Stimulated activated CD4-positive, alpha-beta T cell treated with anti-CD3 and anti-CD28 coated beads, Interleukin-4, amount 100 ng/mL, for 48 hours (primary cell): ENCODE data around the gene MGAT3.
"Not testable (repeated sequence)": the region's sequence is repeated elsewhere in the genome, so short reads cannot be mapped to it uniquely, and the experiment has no call there.

Source experiments
- DNase-seq, 2 donors: peaks; one replicate each; pipeline ENCODE4 v3.0.0-alpha.2; 2020; ENCODE audit warnings: low read depth in 2 of 2

Gene MGAT3, protein sequence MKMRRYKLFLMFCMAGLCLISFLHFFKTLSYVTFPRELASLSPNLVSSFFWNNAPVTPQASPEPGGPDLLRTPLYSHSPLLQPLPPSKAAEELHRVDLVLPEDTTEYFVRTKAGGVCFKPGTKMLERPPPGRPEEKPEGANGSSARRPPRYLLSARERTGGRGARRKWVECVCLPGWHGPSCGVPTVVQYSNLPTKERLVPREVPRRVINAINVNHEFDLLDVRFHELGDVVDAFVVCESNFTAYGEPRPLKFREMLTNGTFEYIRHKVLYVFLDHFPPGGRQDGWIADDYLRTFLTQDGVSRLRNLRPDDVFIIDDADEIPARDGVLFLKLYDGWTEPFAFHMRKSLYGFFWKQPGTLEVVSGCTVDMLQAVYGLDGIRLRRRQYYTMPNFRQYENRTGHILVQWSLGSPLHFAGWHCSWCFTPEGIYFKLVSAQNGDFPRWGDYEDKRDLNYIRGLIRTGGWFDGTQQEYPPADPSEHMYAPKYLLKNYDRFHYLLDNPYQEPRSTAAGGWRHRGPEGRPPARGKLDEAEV

DNA sequence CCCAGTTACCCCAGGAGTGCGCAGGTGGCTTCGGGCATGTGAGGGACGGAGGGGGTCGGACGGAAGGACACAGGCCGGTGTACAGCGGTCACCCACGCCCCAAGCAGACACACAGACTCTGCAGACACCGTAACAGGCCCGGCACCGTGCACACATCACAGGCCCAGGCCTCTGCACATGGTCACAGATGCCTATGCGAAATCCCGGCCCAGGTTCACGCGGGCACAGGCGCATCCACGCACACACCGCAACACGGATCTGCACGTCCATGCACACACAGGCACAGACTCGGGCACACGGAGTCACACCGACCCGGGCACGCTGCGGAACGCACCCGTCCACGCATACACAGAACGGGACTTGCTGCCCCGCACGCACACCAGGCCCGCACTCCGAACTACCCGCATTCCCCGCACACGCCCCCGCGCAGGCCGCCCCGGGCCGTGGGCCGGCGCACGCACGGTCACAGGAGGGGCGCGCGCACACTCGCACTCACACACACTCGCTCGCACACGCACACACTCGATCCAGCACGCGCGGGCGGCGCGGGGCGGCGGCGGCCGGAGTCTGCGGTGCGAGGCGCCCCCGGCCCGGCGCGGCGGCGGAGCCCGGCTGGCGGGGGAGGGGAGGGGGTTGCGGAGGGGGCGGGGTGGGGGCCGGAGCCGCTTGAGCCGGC, at the start of gene MGAT3:
Gene MGAT3, plus strand, starts transcription at position 491 of the 676 bp plus-strand sequence. CDS start 30,336 bp downstream, outside the sequence.
- no peak for DNase-seq

DNA sequence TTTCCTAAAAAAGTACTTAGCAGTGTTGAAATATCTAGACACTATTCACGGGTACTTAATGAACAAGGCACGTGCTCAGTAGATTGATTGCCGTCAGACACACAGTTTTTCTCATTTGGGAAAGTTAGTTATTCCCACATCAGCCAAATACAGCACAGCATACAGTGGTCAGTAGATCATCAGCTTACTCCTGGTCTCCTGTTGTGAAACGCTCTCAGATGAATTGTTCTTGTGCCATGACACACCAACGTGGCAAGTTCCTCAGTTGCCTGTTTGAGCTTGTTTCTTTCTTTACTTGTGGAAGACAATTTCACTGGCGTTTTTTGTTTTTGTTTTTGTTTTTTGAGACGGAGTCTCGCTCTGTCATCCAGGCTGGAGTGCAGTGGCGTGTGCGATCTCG, 48.6 kb upstream of the MGAT3 start:
- no peak for DNase-seq

DNA sequence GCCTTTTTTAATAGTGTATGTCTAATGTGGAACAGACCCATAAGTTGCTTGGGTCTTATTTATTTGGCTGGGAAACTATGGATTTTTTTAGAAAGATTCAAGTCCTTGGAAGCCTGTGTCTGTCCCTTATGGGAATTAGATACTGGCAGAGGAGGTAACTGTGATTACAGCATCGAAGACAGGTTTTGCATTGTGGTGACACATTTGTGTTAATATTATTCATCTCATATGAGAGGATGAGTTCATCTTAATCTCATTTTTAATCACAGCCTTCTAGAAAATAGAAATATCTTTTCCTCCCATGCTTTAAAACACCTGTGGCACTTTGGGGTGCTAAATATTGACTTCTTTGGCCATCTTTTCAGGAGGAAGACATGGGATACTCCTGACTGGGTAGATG, 48.0 kb upstream of the MGAT3 start:
- DNase-seq = no peak

DNA sequence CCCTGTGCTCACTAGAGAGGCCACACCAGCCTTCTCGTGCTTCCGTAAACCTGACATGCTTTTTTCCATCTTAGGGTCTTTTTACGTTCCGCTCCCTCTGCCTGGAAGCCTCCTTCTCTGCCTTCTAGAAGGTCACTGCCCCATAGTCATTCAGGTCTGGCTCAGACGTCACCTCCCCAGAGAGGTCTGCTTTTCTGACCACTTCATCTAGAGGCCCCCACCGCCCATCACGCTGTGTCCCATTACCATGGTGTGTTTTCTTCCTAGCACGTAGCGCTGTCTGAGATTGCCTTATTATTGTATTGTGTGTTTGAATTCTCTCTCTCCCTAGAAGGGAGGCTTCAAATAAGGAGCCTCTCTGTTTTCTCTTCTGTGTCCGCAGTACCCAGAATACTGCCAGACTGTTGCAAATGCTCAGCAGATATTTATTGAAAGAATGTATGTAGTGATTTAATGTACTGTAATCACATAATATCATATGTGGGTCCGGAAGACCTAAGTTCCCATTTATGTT, 47.2 kb upstream of the MGAT3 start:
- no peak for DNase-seq

DNA sequence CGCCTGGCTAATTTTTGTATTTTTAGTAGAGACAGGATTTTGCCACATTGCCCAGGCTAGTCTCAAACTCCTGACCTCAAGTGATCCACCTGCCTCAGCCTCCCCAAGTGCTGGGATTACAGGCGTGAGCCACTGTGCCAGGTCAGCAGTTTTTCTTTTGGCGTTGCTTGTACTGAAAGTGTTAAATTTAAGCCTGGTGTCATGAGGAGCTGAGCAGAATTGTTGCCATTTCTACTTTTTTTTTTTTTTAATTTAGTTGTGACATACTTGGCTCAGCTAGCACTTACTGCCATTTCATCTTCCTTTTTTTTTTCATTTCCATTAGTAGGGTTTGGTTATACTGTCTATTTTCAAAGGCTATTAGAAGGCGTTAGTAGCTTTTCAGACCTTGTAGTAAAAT, 46.5 kb upstream of the MGAT3 start:
- no peak for DNase-seq

DNA sequence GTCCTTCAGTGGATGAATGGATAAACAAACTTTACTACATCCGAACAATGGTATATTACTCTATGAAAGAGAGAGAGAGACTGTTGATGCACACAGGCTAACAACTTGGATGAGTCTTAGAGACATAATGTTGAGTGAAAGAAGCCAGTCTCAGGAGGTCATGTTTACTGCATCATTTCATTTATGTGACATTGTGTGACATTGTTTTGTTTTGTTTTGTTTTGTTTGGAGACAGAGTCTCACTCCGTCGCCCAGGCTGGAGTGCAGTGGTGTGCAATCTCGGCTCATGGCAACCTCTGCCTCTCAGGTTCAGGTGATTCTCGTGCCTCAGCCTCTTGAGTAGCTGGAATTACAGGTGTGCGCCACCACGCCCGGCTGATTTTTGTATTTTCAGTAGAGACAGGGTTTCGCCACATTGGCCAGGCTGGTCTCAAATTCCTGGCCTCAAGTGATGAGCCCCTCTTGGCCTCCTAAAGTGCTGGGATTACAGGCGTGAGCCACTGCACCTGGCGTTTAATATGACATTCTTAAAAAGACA, 44.9 kb upstream of the MGAT3 start:
- DNase-seq = not testable (repeated sequence)

DNA sequence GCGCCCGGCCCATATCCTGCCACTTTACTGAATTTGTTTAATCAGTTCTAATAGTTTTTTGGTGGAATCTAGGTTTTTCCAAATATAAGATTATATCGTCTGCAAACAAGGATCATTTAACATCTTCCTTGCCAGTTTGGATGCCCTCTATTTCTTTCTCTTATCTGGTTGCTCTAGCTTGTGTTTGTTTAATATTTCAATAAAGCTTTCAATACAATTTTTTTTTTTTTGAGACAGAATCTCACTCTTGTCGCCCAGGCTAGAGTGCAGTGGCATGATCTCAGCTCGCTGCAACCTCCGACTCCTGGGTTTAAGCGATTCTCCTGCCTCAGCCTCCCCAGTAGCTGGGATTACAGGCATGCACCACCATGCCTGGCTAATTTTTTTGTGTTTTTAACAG, 43.6 kb upstream of the MGAT3 start:
- not testable (repeated sequence) for DNase-seq

DNA sequence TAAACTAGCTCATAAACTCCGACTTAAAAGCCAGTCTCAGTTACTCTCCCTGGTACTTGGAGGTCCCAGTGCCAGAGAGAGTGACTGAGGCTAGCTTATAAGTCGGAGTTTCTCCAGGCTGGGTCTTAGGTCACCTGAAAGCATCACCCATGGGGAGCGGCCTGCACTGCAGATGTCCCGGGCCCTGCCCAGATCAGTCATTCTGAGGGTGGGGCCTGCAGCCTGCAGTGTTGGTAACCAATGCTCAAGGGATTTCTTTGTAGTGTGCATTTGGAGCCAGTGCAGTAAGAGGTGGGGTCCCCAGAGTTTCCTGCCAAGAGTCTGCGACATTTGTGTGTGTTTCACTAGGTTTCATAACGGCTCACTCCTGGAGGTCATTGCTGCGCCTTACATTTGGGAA, 42.4 kb upstream of the MGAT3 start:
- no peak for DNase-seq

DNA sequence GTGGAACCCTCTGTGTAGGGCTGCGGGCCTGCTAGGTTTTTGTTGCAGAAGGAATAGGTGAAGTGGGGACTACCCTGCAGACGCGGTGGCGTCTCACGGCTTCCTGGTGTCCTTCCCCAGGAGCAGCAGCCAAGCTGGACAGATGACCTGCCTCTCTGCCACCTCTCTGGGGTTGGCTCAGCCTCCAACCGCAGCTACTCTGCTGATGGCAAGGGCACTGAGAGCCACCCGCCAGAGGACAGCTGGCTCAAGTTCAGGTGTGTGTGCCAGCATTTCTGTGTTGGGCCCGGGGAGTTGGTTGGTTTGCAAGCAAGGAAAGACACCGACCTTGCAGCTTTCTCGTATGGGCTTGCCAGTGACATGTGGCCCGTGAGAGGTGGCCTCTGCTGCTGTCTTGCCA, 41.9 kb upstream of the MGAT3 start:
- DNase-seq = no peak

DNA sequence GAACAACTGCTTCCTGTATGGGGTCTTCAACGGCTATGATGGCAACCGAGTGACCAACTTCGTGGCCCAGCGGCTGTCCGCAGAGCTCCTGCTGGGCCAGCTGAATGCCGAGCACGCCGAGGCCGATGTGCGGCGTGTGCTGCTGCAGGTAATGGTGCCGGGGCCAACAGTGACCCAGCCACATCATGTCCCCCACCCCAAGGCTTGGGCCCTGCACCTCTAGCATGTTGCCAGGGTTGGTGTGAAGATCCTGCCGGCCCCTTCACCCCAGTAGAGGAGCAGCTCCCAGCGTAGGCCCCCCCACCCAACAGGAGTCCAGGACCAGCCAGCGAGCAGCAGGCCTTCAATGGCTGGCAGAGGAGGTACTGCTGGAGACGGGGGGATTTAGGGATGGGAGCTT, 41.3 kb upstream of the MGAT3 start:
- DNase-seq = no peak

DNA sequence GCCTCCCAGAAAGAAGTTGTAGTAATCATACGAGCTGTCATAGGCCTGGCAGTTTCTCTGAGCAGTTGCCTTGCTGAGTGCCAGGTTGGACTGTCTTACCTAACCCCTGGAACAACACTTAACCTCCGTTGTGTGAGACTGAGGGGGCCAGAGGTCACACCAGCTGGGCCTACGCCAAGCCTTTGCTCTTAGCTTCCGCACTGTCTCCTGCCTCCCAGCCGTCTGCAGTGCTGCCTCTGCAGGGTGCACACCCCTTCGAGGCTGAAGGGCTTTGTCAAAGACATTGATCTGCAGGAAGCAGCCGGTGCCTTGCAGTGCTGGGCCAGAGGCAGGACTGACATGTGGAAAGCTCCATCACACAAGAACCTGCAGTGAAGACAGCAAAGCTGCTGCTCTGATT, 40.5 kb upstream of the MGAT3 start:
- no peak for DNase-seq

DNA sequence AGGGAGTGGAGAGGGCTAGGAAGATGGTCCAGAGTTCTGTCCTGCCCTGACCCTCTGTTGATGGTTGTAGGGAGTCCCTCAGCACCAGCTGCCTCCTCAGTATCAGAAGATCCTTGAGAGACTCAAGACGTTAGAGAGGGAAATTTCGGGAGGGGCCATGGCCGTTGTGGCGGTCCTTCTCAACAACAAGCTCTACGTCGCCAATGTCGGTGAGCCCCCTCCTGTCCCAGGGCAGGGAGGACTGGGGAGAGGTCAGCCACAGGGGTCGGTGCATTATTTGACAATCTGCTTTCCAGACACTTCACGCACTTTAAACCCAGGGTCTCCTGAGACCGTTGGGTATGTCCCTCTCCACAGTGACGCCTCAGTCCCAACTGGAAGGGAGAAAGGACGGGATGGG, 39.2 kb upstream of the MGAT3 start:
- DNase-seq = no peak

DNA sequence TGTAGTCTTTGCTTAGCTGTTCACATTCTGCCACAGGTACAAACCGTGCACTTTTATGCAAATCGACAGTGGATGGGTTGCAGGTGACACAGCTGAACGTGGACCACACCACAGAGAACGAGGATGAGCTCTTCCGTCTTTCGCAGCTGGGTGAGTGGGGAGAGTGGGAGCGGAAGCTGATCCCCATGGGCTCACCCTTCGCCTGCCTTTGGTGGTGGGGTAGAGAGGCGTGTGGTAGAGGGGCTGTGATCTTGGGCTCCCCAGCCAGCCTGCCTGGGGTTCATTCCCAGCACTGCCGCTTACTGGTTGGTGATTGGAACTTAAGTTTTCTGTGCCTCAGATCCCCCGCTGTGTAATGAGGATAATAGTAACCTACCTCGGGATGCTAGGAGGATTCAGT, 38.1 kb upstream of the MGAT3 start:
- no peak for DNase-seq

DNA sequence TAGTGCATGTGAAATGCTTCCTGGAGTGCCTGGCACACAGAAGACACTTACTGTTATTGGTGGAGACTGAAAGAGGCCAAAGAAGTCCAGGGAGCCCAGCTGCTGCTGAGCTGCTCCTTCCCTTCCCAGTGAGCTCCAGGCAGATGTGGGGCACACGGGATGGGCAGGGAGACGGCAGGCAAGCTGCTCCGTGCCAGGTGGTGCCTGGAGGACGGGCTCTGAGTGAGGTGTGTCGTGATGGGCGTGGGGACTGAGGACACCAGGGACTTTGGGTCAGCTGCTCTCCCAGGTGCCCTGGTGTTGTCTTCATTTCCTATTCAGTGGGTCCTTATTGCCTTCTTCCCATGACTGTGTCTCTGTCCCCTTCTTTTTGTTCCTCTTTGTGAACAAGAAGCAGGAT, 37.7 kb upstream of the MGAT3 start:
- no peak for DNase-seq

DNA sequence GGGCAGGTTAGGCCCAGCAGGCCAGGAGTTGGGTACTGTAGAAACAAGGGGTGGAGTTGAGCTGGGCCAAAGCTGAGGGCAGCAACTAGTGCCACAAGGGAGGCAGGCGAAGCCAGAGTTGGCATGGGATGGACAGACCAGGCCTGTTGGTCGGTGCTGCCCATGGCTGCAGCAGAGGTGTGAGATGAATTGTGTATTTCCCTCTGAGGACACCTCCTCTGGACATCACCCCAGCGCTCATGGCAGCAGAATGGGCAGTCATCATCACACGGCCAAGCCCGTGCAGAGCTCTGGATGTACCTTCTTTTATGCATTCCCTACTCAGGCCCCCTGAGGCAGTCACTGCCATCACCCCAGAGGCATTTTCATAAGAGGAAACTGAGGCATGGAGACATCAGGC, 36.9 kb upstream of the MGAT3 start:
- DNase-seq = no peak

DNA sequence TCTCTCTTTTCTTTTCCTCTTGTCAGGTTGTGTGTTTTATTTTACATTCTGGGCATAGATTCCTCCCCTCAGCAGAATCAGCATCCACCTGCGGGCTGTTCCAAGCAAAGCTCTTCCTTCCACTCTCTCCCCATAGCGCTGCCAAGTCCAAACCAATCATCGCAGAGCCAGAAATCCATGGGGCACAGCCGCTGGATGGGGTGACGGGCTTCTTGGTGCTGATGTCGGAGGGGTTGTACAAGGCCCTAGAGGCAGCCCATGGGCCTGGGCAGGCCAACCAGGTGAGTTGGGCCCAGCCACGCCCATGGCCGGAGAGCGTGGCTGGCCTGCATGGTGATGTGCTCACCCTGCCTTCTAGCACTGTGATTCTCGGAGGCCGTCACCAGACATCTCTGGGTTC, 35.1 kb upstream of the MGAT3 start:
- DNase-seq = no peak

DNA sequence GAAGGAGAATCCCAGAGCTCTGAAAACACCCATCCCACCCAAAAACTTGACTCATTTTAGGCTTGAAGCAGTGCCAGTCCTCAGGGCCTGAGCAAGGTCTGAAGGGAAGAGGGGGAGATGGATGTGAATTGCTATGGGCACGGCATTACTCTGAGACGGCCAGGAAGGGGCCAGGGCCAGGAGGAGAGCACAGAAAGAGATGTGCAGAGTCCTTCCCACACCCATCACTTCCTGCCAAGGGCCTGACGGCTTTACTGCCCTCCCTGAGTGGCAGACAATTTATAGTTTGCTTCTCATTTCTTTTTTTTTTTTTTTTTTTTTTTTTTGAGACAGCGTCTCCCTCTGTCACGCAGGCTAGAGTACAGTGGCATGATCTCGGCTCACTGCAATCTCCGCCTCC, 34.7 kb upstream of the MGAT3 start:
- no peak for DNase-seq

DNA sequence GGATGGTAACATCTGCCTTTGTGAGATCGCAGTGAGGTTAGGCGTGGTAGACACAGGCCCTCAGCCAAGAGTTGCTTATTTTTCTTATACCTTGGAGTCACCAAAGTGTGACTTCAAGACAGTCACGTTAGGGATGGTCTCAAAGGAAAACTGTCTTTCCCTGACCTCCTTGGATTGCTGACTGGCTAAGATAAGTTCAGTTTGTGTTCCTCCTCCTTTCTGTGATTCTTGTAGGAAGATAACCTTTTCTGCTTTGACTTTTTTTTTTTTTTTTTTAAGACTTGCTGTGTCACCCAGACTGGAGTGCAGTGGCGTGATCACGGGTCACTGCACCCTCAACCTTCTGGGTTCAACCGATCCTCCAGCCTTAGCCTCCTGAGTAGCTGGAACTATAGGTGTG, 34.1 kb upstream of the MGAT3 start:
- DNase-seq = no peak

DNA sequence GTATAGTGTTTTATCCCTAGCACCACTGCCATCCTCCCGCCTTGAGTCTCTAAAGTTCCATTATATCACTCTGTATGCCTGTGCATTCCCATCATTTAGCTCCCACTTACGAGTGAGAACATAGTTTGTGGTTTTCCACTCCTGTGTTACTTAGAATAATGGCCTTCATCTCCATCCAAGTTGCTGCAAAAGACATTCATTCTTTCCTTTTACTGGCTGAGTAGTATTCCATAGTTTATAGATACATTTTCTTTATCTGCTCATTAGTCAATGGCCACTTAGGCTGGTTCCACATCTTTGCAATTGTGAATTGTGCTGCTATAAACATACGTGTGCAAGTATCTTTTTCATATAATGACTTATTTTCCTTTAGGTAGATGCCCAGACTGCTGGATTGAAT, 32.8 kb upstream of the MGAT3 start:
- DNase-seq = no peak

DNA sequence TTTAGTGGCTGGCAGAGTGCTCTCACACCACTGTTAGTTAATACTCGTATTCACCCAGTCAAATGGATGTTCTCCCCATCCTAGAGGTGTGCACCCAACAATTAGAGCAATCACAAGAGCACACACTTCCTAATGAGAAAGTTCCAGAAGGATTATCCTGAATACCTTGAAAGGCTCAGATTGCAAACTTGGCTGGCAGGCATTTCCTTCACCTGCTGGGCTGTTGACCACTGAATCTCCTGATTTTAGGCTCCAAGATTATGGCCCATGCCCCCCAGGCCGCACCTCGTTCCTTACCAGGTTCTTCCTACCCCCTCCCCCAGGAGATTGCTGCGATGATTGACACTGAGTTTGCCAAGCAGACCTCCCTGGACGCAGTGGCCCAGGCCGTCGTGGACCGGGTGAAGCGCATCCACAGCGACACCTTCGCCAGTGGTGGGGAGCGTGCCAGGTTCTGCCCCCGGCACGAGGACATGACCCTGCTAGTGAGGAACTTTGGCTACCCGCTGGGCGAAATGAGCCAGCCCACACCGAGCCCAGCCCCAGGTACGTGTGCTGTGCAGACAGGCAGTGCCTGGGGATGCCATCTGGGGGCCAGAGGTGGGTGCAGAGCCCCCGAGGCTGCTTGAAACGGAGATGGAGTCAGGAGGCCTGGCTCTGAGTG, 30.3 kb upstream of the MGAT3 start:
- no peak for DNase-seq

DNA sequence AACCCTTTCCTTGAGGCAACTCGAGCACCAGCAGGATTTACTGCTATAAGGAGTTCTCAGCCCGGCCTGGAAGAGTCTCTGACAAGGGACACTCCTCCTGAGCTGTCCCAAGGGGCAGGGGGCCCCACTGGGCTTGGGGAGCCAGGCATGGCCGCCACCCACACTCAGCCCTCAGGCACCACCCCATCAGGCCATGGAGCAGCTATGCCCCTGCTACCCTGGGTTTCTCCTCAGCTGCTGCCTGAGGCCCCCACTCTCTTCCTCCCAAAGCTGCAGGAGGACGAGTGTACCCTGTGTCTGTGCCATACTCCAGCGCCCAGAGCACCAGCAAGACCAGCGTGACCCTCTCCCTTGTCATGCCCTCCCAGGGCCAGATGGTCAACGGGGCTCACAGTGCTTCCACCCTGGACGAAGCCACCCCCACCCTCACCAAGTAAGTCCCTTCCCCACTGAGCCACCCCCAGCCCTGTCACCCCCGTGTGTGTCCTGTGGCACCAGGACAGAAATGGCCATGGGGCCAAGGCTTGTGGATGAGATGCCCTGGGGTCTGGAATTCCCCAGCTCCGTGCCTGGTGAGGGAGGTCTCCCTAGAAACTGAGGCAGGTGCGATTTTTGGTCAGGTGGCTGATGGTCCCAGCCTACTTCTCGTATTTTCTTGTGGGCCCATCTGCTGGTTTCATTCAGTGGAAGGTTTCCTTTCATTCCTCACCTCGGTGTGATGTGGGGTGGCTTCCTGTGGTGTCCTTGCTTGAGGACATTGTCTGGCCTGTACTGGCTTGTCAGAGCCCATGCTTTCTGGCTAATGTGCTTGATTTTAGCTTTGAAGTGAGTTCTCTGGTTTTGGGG, 28.8 kb upstream of the MGAT3 start:
- no peak for DNase-seq
